Effector memory CD8-positive, alpha-beta T cell (primary cell): ENCODE results near the gene FBXO46.
"Not testable (repeated sequence)": the region's sequence is repeated elsewhere in the genome, so short reads cannot be mapped to it uniquely, and the experiment has no call there.

Experiments
- ATAC-seq: fragments of 150-1000 bp; cut with Tn5 transposase; replicated peaks from 2 replicates; pipeline ENCODE4 v1.10.0; 2021; ENCODE audit warnings: mild to moderate bottlenecking, moderate library complexity
- DNase-seq, 3 experiments: peaks; one replicate each; pipeline ENCODE4 v3.0.0; 2021
- H3K27ac Mint-ChIP-seq, 2 donors: one replicate each; pipeline ENCODE4 v1.8.0; 2022; ENCODE audit warnings: mild to moderate bottlenecking in 2 of 2, mixed read lengths in 2 of 2, moderate library complexity in 2 of 2
- H3K27me3 Mint-ChIP-seq, 2 donors: one replicate each; pipeline ENCODE4 v1.8.0; 2022; ENCODE audit warnings: mixed read lengths in 2 of 2
- H3K36me3 Mint-ChIP-seq: one replicate; pipeline ENCODE4 v1.8.0; 2022; ENCODE audit warnings: mild to moderate bottlenecking, moderate library complexity, mixed read lengths; ENCODE audit not compliant: insufficient read depth
- H3K4me1 Mint-ChIP-seq, 2 donors: one replicate each; pipeline ENCODE4 v1.8.0; 2022; ENCODE audit warnings: low read depth in 2 of 2, mixed read lengths in 2 of 2
- H3K4me3 Mint-ChIP-seq, 2 donors: one replicate each; pipeline ENCODE4 v1.8.0; 2022; ENCODE audit warnings: mild to moderate bottlenecking in 2 of 2, mixed read lengths in 2 of 2, moderate library complexity in 2 of 2
- H3K9me3 Mint-ChIP-seq, 2 donors: one replicate each; pipeline ENCODE4 v1.8.0; 2022; ENCODE audit warnings: mixed read lengths in 2 of 2

Gene FBXO46

GRCh38 chr19:45711851-45712698 is 18.6 kb downstream of the FBXO46 start:
- H3K27ac Mint-ChIP-seq, result no peak overlapping the region
- no peaks in the 10 kb centered on the region for H3K27me3 Mint-ChIP-seq
- no peak for DNase-seq
- H3K4me1 Mint-ChIP-seq, result peaks cover 18 to 20% of the 10 kb centered on the region in 2 donors
- no peak for ATAC-seq
- no peaks in the 10 kb centered on the region for H3K9me3 Mint-ChIP-seq
- peaks cover 15% of the 10 kb centered on the region for H3K36me3 Mint-ChIP-seq
- H3K4me3 Mint-ChIP-seq, result no peak overlapping the region

- Mint-ChIP-seq H3K9me3 (no peaks in the 10 kb centered on the region), H3K36me3 (peaks cover 12% of the 10 kb centered on the region), H3K27ac (peak overlapping the region in 1 of 2 donors; percentile 49), H3K4me1 (peaks cover 4 to 7% of the 10 kb centered on the region in 2 donors), H3K27me3 (no peaks in the 10 kb centered on the region), H3K4me3 (no peak overlapping the region)
- DNase-seq, result no peak
- no peak for ATAC-seq
These were observed 20.2 kb downstream of the FBXO46 start for GRCh38 chr19:45710356-45711130.

GRCh38 chr19:45705710-45706415 is 24.8 kb downstream of the FBXO46 start:
- ATAC-seq (no peak), DNase-seq (no peak)
- H3K4me3 Mint-ChIP-seq, result no peak overlapping the region
- H3K4me1 Mint-ChIP-seq, result peaks cover 4% of the 10 kb centered on the region in 2 donors
- no peaks in the 10 kb centered on the region for H3K9me3 Mint-ChIP-seq
- no peak overlapping the region for H3K27ac Mint-ChIP-seq
- no peaks in the 10 kb centered on the region for H3K27me3 Mint-ChIP-seq
- peaks cover 20% of the 10 kb centered on the region for H3K36me3 Mint-ChIP-seq

- DNase-seq, result no peak
- ATAC-seq, result no peak
- peak overlapping the region in 1 of 2 donors; percentile 40 for H3K4me3 Mint-ChIP-seq
- H3K36me3 Mint-ChIP-seq, result peaks cover 14% of the 10 kb centered on the region
- H3K9me3 Mint-ChIP-seq, result no peaks in the 10 kb centered on the region
- H3K27me3 Mint-ChIP-seq, result no peaks in the 10 kb centered on the region
- no peak overlapping the region for H3K27ac Mint-ChIP-seq
- peaks cover 0 to 2% of the 10 kb centered on the region in 2 donors for H3K4me1 Mint-ChIP-seq
These were observed 25.6 kb downstream of the FBXO46 start for GRCh38 chr19:45705115-45705514.

- Mint-ChIP-seq H3K27me3 (no peaks in the 10 kb centered on the region), H3K9me3 (no peaks in the 10 kb centered on the region), H3K4me3 (no peak overlapping the region), H3K4me1 (peaks cover 2 to 4% of the 10 kb centered on the region in 2 donors), H3K27ac (no peak overlapping the region), H3K36me3 (peaks cover 19% of the 10 kb centered on the region)
- no peak for DNase-seq
- ATAC-seq, result no peak
These were observed 29.0 kb downstream of the FBXO46 start for GRCh38 chr19:45701676-45702075.

GRCh38 chr19:45693106-45693788 is 37.4 kb downstream of the FBXO46 start:
- Mint-ChIP-seq H3K4me3 (peak overlapping the region; percentile 82 to 94), H3K9me3 (no peaks in the 10 kb centered on the region), H3K36me3 (peaks cover 54% of the 10 kb centered on the region), H3K27me3 (no peaks in the 10 kb centered on the region), H3K4me1 (peaks cover 15 to 18% of the 10 kb centered on the region in 2 donors), H3K27ac (peak overlapping the region; percentile 86 to 91)
- no peak for ATAC-seq
- DNase-seq, result peak; percentile 64 to 69 (median 67)

- Mint-ChIP-seq H3K36me3 (peaks cover 54% of the 10 kb centered on the region), H3K27me3 (no peaks in the 10 kb centered on the region), H3K4me1 (peaks cover 12 to 16% of the 10 kb centered on the region in 2 donors), H3K9me3 (no peaks in the 10 kb centered on the region), H3K4me3 (peak within 1 kb of the TSS; percentile 82 to 94), H3K27ac (peak within 1 kb of the TSS; percentile 86 to 91)
- peak; percentile 94 to 97 (median 94) for DNase-seq
- ATAC-seq, result peak; percentile 86
These were observed 38.2 kb downstream of the FBXO46 start, which contains the start of gene QPCTL for GRCh38 chr19:45692187-45693105. Gene QPCTL (plus strand): TSS chr19:45692666. CDS start chr19:45692704, 38 bp downstream.

GRCh38 chr19:45691516-45692186 is 39.0 kb downstream of the FBXO46 start, which contains the start of gene SNRPD2:
Gene SNRPD2 (minus strand): TSS chr19:45691953. CDS start chr19:45691888, 65 bp downstream.
- Mint-ChIP-seq H3K27ac (peak within 1 kb of the TSS; percentile 86 to 91), H3K9me3 (no peaks in the 10 kb centered on the region), H3K36me3 (peaks cover 56% of the 10 kb centered on the region), H3K27me3 (no peaks in the 10 kb centered on the region), H3K4me3 (peak within 1 kb of the TSS; percentile 82 to 94), H3K4me1 (peaks cover 11 to 19% of the 10 kb centered on the region in 2 donors)
- peak; percentile 89 to 92 (median 90) for DNase-seq
- peak; percentile 49 for ATAC-seq

GRCh38 chr19:45687599-45687998 is 43.1 kb downstream of the FBXO46 start:
- H3K36me3 Mint-ChIP-seq, result peaks cover 59% of the 10 kb centered on the region
- H3K27me3 Mint-ChIP-seq, result no peaks in the 10 kb centered on the region
- no peak overlapping the region for H3K27ac Mint-ChIP-seq
- H3K9me3 Mint-ChIP-seq, result no peaks in the 10 kb centered on the region
- DNase-seq, result no peak
- no peak overlapping the region for H3K4me3 Mint-ChIP-seq
- peaks cover 11 to 14% of the 10 kb centered on the region in 2 donors for H3K4me1 Mint-ChIP-seq
- ATAC-seq, result no peak

- not testable (repeated sequence) for DNase-seq, H3K27me3 Mint-ChIP-seq, ATAC-seq, H3K9me3 Mint-ChIP-seq, H3K27ac Mint-ChIP-seq, H3K4me3 Mint-ChIP-seq
- H3K4me1 Mint-ChIP-seq, result peaks cover 8 to 16% of the 10 kb centered on the region in 2 donors
- H3K36me3 Mint-ChIP-seq, result peaks cover 48% of the 10 kb centered on the region
These were observed 45.7 kb downstream of the FBXO46 start for GRCh38 chr19:45685045-45685444.

GRCh38 chr19:45682908-45683307 is 47.8 kb downstream of the FBXO46 start:
- H3K27ac Mint-ChIP-seq, result no peak overlapping the region
- ATAC-seq (no peak), DNase-seq (no peak)
- peaks cover 8 to 13% of the 10 kb centered on the region in 2 donors for H3K4me1 Mint-ChIP-seq
- no peaks in the 10 kb centered on the region for H3K27me3 Mint-ChIP-seq
- H3K9me3 Mint-ChIP-seq, result no peaks in the 10 kb centered on the region
- no peak overlapping the region for H3K4me3 Mint-ChIP-seq
- peaks cover 36% of the 10 kb centered on the region for H3K36me3 Mint-ChIP-seq
